Measurements from ENCODE around the gene CFAP46.

- TF ChIP-seq, protein P1, sequence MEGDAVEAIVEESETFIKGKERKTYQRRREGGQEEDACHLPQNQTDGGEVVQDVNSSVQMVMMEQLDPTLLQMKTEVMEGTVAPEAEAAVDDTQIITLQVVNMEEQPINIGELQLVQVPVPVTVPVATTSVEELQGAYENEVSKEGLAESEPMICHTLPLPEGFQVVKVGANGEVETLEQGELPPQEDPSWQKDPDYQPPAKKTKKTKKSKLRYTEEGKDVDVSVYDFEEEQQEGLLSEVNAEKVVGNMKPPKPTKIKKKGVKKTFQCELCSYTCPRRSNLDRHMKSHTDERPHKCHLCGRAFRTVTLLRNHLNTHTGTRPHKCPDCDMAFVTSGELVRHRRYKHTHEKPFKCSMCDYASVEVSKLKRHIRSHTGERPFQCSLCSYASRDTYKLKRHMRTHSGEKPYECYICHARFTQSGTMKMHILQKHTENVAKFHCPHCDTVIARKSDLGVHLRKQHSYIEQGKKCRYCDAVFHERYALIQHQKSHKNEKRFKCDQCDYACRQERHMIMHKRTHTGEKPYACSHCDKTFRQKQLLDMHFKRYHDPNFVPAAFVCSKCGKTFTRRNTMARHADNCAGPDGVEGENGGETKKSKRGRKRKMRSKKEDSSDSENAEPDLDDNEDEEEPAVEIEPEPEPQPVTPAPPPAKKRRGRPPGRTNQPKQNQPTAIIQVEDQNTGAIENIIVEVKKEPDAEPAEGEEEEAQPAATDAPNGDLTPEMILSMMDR (IDR thresholded peaks at IDR 0.05; ENCODE audit: control extremely low read depth in 1 of 3, insufficient read depth in 1 of 3, low read depth in 1 of 3, low read length in 3 of 3): no peak
- TF ChIP-seq SP4 (IDR thresholded peaks at IDR 0.05; ENCODE audit: low read length): no peak
- no peak for TF ChIP-seq POLR2A (IDR thresholded peaks at IDR 0.05; ENCODE audit: control extremely low read depth in 1 of 2, low read depth in 2 of 2, low read length in 2 of 2)
- no peak for TF ChIP-seq SAP30 (IDR thresholded peaks at IDR 0.05; ENCODE audit: insufficient read depth, insufficient replicate concordance, low read length)
- no peak for TF ChIP-seq TEAD4 (IDR thresholded peaks at IDR 0.05; ENCODE audit: low read depth, low read length)
- TF ChIP-seq BACH1 (IDR thresholded peaks at IDR 0.05; ENCODE audit: low read length): no peak
These were observed 76.3 kb downstream of the CFAP46 start for GRCh38 chr10:132865851-132866600.
